DND-41 (cell line): ENCODE measurements around the gene SHISA3.

Experiments
- EZH2 ChIP-seq: IDR thresholded peaks from 3 replicates; pipeline ENCODE4 v1.6.1; 2012; ENCODE audit warnings: borderline replicate concordance, low read depth, mild to moderate bottlenecking, moderate library complexity, low read length, inconsistent platforms; ENCODE audit not compliant: severe bottlenecking
- TF ChIP-seq, protein P1 (sequence below): IDR thresholded peaks from 2 replicates; pipeline ENCODE4 v1.5.1; 2012; ENCODE audit warnings: borderline replicate concordance, low read length, moderate library complexity, mild to moderate bottlenecking; ENCODE audit not compliant: poor library complexity, severe bottlenecking; ENCODE audit errors: extremely low read depth

DNA sequence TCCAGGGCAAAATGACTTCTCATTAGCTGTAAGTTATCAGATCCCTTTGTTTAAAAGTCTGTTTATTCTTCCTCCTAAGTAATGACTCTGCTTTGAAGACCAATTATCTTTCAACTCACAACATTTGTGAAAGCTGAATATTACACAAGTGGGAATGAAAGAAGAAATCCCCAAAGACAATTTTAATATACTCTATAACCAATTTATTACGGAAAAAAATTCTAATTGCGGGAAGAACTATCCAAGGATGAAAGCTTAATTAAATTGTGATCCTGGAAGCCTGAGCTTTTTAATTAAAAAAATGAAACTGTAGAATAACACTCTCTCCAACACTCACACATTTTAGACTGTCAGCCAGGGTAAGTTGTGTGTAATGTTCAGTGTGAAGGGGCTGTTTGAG lies 15.6 kb upstream of the SHISA3 start:
- TF ChIP-seq, protein P1, sequence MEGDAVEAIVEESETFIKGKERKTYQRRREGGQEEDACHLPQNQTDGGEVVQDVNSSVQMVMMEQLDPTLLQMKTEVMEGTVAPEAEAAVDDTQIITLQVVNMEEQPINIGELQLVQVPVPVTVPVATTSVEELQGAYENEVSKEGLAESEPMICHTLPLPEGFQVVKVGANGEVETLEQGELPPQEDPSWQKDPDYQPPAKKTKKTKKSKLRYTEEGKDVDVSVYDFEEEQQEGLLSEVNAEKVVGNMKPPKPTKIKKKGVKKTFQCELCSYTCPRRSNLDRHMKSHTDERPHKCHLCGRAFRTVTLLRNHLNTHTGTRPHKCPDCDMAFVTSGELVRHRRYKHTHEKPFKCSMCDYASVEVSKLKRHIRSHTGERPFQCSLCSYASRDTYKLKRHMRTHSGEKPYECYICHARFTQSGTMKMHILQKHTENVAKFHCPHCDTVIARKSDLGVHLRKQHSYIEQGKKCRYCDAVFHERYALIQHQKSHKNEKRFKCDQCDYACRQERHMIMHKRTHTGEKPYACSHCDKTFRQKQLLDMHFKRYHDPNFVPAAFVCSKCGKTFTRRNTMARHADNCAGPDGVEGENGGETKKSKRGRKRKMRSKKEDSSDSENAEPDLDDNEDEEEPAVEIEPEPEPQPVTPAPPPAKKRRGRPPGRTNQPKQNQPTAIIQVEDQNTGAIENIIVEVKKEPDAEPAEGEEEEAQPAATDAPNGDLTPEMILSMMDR, result no peak
- no peak for TF ChIP-seq EZH2
